ENCODE data around the gene IRX4. TPM values are rescaled to one million over a fixed set of nuclear protein-coding genes. Genes with fewer than 3 reads are reported as not detected.

Gene IRX4
- total RNA-seq (2014; rRNA removed; shearing (Covaris generic)) (1.7 and 2.8 TPM in 2 replicates), polyA plus RNA-seq (2016; fragmentation: Nextera tagmentation; extraction: Ambion mirVana) (0.70 and 0.82 TPM in 2 replicates)
- long read RNA-seq, partial matches to known transcripts: 2 of 2 reads
- long read RNA-seq, other reads (novel, unspliced or antisense): 0 of 2 reads

GRCh38 chr5:1882337-1883119, at the start of gene IRX4:
Gene IRX4 (minus strand): TSS chr5:1882925. CDS start chr5:1882647, 278 bp downstream.
- Histone ChIP-seq H3K4me2 (peak within 1 kb of the TSS; percentile 86), H3K79me2 (replicated peaks; ENCODE audit: insufficient read depth) (no peaks in the 10 kb centered on the region), H3K4me1 (ENCODE audit: insufficient read depth) (peaks cover 28% of the 10 kb centered on the region), H3K36me3 (ENCODE audit: insufficient read depth) (no peaks in the 10 kb centered on the region), H2AFZ (peak within 1 kb of the TSS; percentile 88), H3F3A (replicated peaks; ENCODE audit: low read depth) (peaks cover 3% of the 10 kb centered on the region; the same call in 1 of the 2 replicates), H3K27ac (ENCODE audit: low read depth) (no peak within 1 kb of the TSS), H4K20me1 (replicated peaks; ENCODE audit: insufficient read depth) (no peaks in the 10 kb centered on the region; the same call in 1 of the 2 replicates), H3K27me3 (ENCODE audit: insufficient read depth) (peaks cover 100% of the 10 kb centered on the region), H3K4me3 (peak within 1 kb of the TSS; percentile 59), H3K9me2 (ENCODE audit: insufficient read depth) (no peaks in the 10 kb centered on the region)
- DNase-seq (ENCODE audit: low spot score): peak; percentile 70
- H3K4me1 Mint-ChIP-seq: peaks cover 26% of the 10 kb centered on the region
- TF ChIP-seq ZNF114 (CRISPR knock-in tag; IDR thresholded peaks at IDR 0.05) (no peak), CREB1 (CRISPR knock-in tag; IDR thresholded peaks at IDR 0.05; ENCODE audit: low read depth) (peak; percentile 53)
- peaks cover 3% of the 10 kb centered on the region; the same call in 1 of the 3 replicates for H3K36me3 Mint-ChIP-seq (ENCODE audit: low read depth)
- peak; percentile 16 for ATAC-seq
- no peak within 1 kb of the TSS for H3K27ac Mint-ChIP-seq
- peak within 1 kb of the TSS; percentile 69 for H3K4me3 Mint-ChIP-seq
- peaks cover 7% of the 10 kb centered on the region; the same call in 1 of the 3 replicates for H3K9me3 Mint-ChIP-seq
- H3K27me3 Mint-ChIP-seq (ENCODE audit: insufficient read depth, low read depth, poor library complexity): peaks cover 90% of the 10 kb centered on the region

- H2AFZ ChIP-seq: peak overlapping the region; percentile 95
- Mint-ChIP-seq H3K36me3 (ENCODE audit: low read depth) (no peaks in the 10 kb centered on the region), H3K4me3 (peak overlapping the region; percentile 74), H3K9me3 (no peaks in the 10 kb centered on the region), H3K4me1 (peaks cover 10% of the 10 kb centered on the region), H3K27ac (no peak overlapping the region), H3K27me3 (ENCODE audit: insufficient read depth, low read depth, poor library complexity) (peaks cover 15% of the 10 kb centered on the region)
- no peaks in the 10 kb centered on the region for H4K20me1 ChIP-seq (replicated peaks; ENCODE audit: insufficient read depth)
- ATAC-seq: peak; percentile 76
- no peaks in the 10 kb centered on the region for H3K79me2 ChIP-seq (replicated peaks; ENCODE audit: insufficient read depth)
- peak overlapping the region; percentile 92 for H3K4me2 ChIP-seq
- H3K4me1 ChIP-seq (ENCODE audit: insufficient read depth): peaks cover 19% of the 10 kb centered on the region
- no peak overlapping the region for H3K27ac ChIP-seq (ENCODE audit: low read depth)
- peaks cover 31% of the 10 kb centered on the region for H3K27me3 ChIP-seq (ENCODE audit: insufficient read depth)
- peak overlapping the region; percentile 68 for H3K4me3 ChIP-seq
- peak; percentile 60 for DNase-seq (ENCODE audit: low spot score)
- peaks cover 20% of the 10 kb centered on the region for H3F3A ChIP-seq (replicated peaks; ENCODE audit: low read depth)
- no peaks in the 10 kb centered on the region for H3K9me2 ChIP-seq (ENCODE audit: insufficient read depth)
- H3K36me3 ChIP-seq (ENCODE audit: insufficient read depth): no peaks in the 10 kb centered on the region
- TF ChIP-seq EZH2 (IDR thresholded peaks at IDR 0.05; ENCODE audit: low read depth, unreplicated experiment) (peak; percentile 10), ETS1 (IDR thresholded peaks at IDR 0.05) (no peak), POLR2AphosphoS5 (IDR thresholded peaks at IDR 0.05; ENCODE audit: low read depth) (0 out of 2 replicates have a peak, but pooled peaks have one; percentile 19), ZNF462 (CRISPR knock-in tag; IDR thresholded peaks at IDR 0.05) (no peak), CTCF (conservative IDR thresholded peaks at IDR 0.05; ENCODE audit: low read depth in 2 of 2) (no peak), CREB1 (CRISPR knock-in tag; IDR thresholded peaks at IDR 0.05; ENCODE audit: low read depth) (no peak), EZH2phosphoT487 (IDR thresholded peaks at IDR 0.05; ENCODE audit: unreplicated experiment) (no peak), JUNB (IDR thresholded peaks at IDR 0.05; ENCODE audit: unreplicated experiment) (no peak), STAT1 (IDR thresholded peaks at IDR 0.05; ENCODE audit: unreplicated experiment) (no peak), ZNF114 (CRISPR knock-in tag; IDR thresholded peaks at IDR 0.05) (no peak)
These were observed 49.0 kb upstream of the IRX4 start for GRCh38 chr5:1931604-1932231.

Data from GM23338 (cell line).